ENCODE measurements around the gene PXYLP1.

Gene PXYLP1

GRCh38 chr3:141260630-141260927 lies 29.0 kb downstream of the PXYLP1 start:
- Histone ChIP-seq H3K36me3 (ENCODE audit: insufficient read depth, low read length) (no peaks in the 10 kb centered on the region), H3K4me3 (ENCODE audit: low read depth, low read length) (no peak overlapping the region), H3K27me3 (ENCODE audit: insufficient read depth, low read length) (no peaks in the 10 kb centered on the region), H3K27ac (ENCODE audit: low read depth, low read length) (no peak overlapping the region), H3K4me1 (ENCODE audit: control insufficient read depth, insufficient read depth, low read length, unreplicated experiment) (no peaks in the 10 kb centered on the region), H2AFZ (ENCODE audit: low read length, unreplicated experiment) (no peak overlapping the region), H3K79me2 (ENCODE audit: control insufficient read depth, insufficient read depth, low read length, unreplicated experiment) (no peaks in the 10 kb centered on the region)

GRCh38 chr3:141261472-141262307 lies 30.1 kb downstream of the PXYLP1 start:
- Histone ChIP-seq H3K27ac (ENCODE audit: low read depth, low read length) (no peak overlapping the region), H3K36me3 (ENCODE audit: insufficient read depth, low read length) (no peaks in the 10 kb centered on the region), H3K4me1 (ENCODE audit: control insufficient read depth, insufficient read depth, low read length, unreplicated experiment) (no peaks in the 10 kb centered on the region), H3K79me2 (ENCODE audit: control insufficient read depth, insufficient read depth, low read length, unreplicated experiment) (no peaks in the 10 kb centered on the region), H3K27me3 (ENCODE audit: insufficient read depth, low read length) (no peaks in the 10 kb centered on the region), H2AFZ (ENCODE audit: low read length, unreplicated experiment) (no peak overlapping the region), H3K4me3 (ENCODE audit: low read depth, low read length) (no peak overlapping the region)

- Histone ChIP-seq H3K4me1 (ENCODE audit: control insufficient read depth, insufficient read depth, low read length, unreplicated experiment) (no peaks in the 10 kb centered on the region), H3K4me3 (ENCODE audit: low read depth, low read length) (no peak overlapping the region), H3K79me2 (ENCODE audit: control insufficient read depth, insufficient read depth, low read length, unreplicated experiment) (no peaks in the 10 kb centered on the region), H3K27ac (ENCODE audit: low read depth, low read length) (no peak overlapping the region), H3K27me3 (ENCODE audit: insufficient read depth, low read length) (no peaks in the 10 kb centered on the region), H2AFZ (ENCODE audit: low read length, unreplicated experiment) (no peak overlapping the region), H3K36me3 (ENCODE audit: insufficient read depth, low read length) (no peaks in the 10 kb centered on the region)
Observed at GRCh38 chr3:141262308-141262705, 30.7 kb downstream of the PXYLP1 start.

GRCh38 chr3:141266186-141266585 lies 34.6 kb downstream of the PXYLP1 start:
- H3K36me3 ChIP-seq (ENCODE audit: insufficient read depth, low read length): no peaks in the 10 kb centered on the region
- 0 out of 2 replicates have a peak, but pooled peaks cover 6% of the 10 kb centered on the region for H3K27me3 ChIP-seq (ENCODE audit: insufficient read depth, low read length)
- H3K4me3 ChIP-seq (ENCODE audit: low read depth, low read length): no peak overlapping the region
- H3K4me1 ChIP-seq (ENCODE audit: control insufficient read depth, insufficient read depth, low read length, unreplicated experiment): no peaks in the 10 kb centered on the region
- no peak overlapping the region for H2AFZ ChIP-seq (ENCODE audit: low read length, unreplicated experiment)
- H3K27ac ChIP-seq (ENCODE audit: low read depth, low read length): no peak overlapping the region
- H3K79me2 ChIP-seq (ENCODE audit: control insufficient read depth, insufficient read depth, low read length, unreplicated experiment): no peaks in the 10 kb centered on the region

- Histone ChIP-seq H3K27ac (ENCODE audit: low read depth, low read length) (no peak overlapping the region), H3K4me1 (ENCODE audit: control insufficient read depth, insufficient read depth, low read length, unreplicated experiment) (no peaks in the 10 kb centered on the region), H3K36me3 (ENCODE audit: insufficient read depth, low read length) (no peaks in the 10 kb centered on the region), H3K27me3 (ENCODE audit: insufficient read depth, low read length) (0 out of 2 replicates have a peak, but pooled peaks cover 6% of the 10 kb centered on the region), H3K79me2 (ENCODE audit: control insufficient read depth, insufficient read depth, low read length, unreplicated experiment) (no peaks in the 10 kb centered on the region), H2AFZ (ENCODE audit: low read length, unreplicated experiment) (no peak overlapping the region), H3K4me3 (ENCODE audit: low read depth, low read length) (no peak overlapping the region)
Observed at GRCh38 chr3:141266797-141267555, 35.4 kb downstream of the PXYLP1 start.

GRCh38 chr3:141267629-141268028 lies 36.0 kb downstream of the PXYLP1 start:
- Histone ChIP-seq H2AFZ (ENCODE audit: low read length, unreplicated experiment) (no peak overlapping the region), H3K4me1 (ENCODE audit: control insufficient read depth, insufficient read depth, low read length, unreplicated experiment) (no peaks in the 10 kb centered on the region), H3K79me2 (ENCODE audit: control insufficient read depth, insufficient read depth, low read length, unreplicated experiment) (no peaks in the 10 kb centered on the region), H3K36me3 (ENCODE audit: insufficient read depth, low read length) (no peaks in the 10 kb centered on the region), H3K27ac (ENCODE audit: low read depth, low read length) (no peak overlapping the region), H3K27me3 (ENCODE audit: insufficient read depth, low read length) (0 out of 2 replicates have a peak, but pooled peaks cover 6% of the 10 kb centered on the region), H3K4me3 (ENCODE audit: low read depth, low read length) (no peak overlapping the region)

GRCh38 chr3:141268306-141268705 lies 36.7 kb downstream of the PXYLP1 start:
- Histone ChIP-seq H3K4me1 (ENCODE audit: control insufficient read depth, insufficient read depth, low read length, unreplicated experiment) (no peaks in the 10 kb centered on the region), H3K27ac (ENCODE audit: low read depth, low read length) (no peak overlapping the region)

GRCh38 chr3:141268791-141269190 lies 37.2 kb downstream of the PXYLP1 start:
- H3K27me3 ChIP-seq (ENCODE audit: insufficient read depth, low read length): 0 out of 2 replicates have a peak, but pooled peaks cover 6% of the 10 kb centered on the region
- H3K27ac ChIP-seq (ENCODE audit: low read depth, low read length): no peak overlapping the region
- H2AFZ ChIP-seq (ENCODE audit: low read length, unreplicated experiment): no peak overlapping the region
- H3K4me3 ChIP-seq (ENCODE audit: low read depth, low read length): no peak overlapping the region
- no peaks in the 10 kb centered on the region for H3K79me2 ChIP-seq (ENCODE audit: control insufficient read depth, insufficient read depth, low read length, unreplicated experiment)
- H3K4me1 ChIP-seq (ENCODE audit: control insufficient read depth, insufficient read depth, low read length, unreplicated experiment): no peaks in the 10 kb centered on the region
- H3K36me3 ChIP-seq (ENCODE audit: insufficient read depth, low read length): no peaks in the 10 kb centered on the region

More at GRCh38 chr3:141268306-141268705, 36.7 kb downstream of the PXYLP1 start:
- Histone ChIP-seq H3K4me3 (ENCODE audit: low read depth, low read length) (no peak overlapping the region), H3K36me3 (ENCODE audit: insufficient read depth, low read length) (no peaks in the 10 kb centered on the region), H3K79me2 (ENCODE audit: control insufficient read depth, insufficient read depth, low read length, unreplicated experiment) (no peaks in the 10 kb centered on the region), H2AFZ (ENCODE audit: low read length, unreplicated experiment) (no peak overlapping the region), H3K27me3 (ENCODE audit: insufficient read depth, low read length) (0 out of 2 replicates have a peak, but pooled peaks cover 6% of the 10 kb centered on the region)

- Histone ChIP-seq H3K4me1 (ENCODE audit: control insufficient read depth, insufficient read depth, low read length, unreplicated experiment) (peaks cover 6% of the 10 kb centered on the region), H3K36me3 (ENCODE audit: insufficient read depth, low read length) (no peaks in the 10 kb centered on the region), H3K79me2 (ENCODE audit: control insufficient read depth, insufficient read depth, low read length, unreplicated experiment) (no peaks in the 10 kb centered on the region), H3K27me3 (ENCODE audit: insufficient read depth, low read length) (0 out of 2 replicates have a peak, but pooled peaks cover 6% of the 10 kb centered on the region), H3K4me3 (ENCODE audit: low read depth, low read length) (no peak overlapping the region), H2AFZ (ENCODE audit: low read length, unreplicated experiment) (no peak overlapping the region), H3K27ac (ENCODE audit: low read depth, low read length) (no peak overlapping the region)
Observed at GRCh38 chr3:141269961-141270360, 38.3 kb downstream of the PXYLP1 start.

- Histone ChIP-seq H3K27ac (ENCODE audit: low read depth, low read length) (no peak overlapping the region), H3K36me3 (ENCODE audit: insufficient read depth, low read length) (no peaks in the 10 kb centered on the region), H3K4me1 (ENCODE audit: control insufficient read depth, insufficient read depth, low read length, unreplicated experiment) (peaks cover 18% of the 10 kb centered on the region), H3K4me3 (ENCODE audit: low read depth, low read length) (no peak overlapping the region), H3K79me2 (ENCODE audit: control insufficient read depth, insufficient read depth, low read length, unreplicated experiment) (no peaks in the 10 kb centered on the region), H2AFZ (ENCODE audit: low read length, unreplicated experiment) (no peak overlapping the region), H3K27me3 (ENCODE audit: insufficient read depth, low read length) (0 out of 2 replicates have a peak, but pooled peaks cover 6% of the 10 kb centered on the region)
Observed at GRCh38 chr3:141271279-141272030, 39.8 kb downstream of the PXYLP1 start.
